ENCODE data around the gene ITGB2. TPM values are rescaled to one million over a fixed set of nuclear protein-coding genes. Genes with fewer than 3 reads are reported as not detected.
A peak's percentile ranks its signal among the peaks of the same experiment; 100 is the strongest.

ITGB2 gene
- total RNA-seq, 6 experiments from 2014 or later: 12.9 to 61.8 (median 36.6) TPM

- H3K4me3 ChIP-seq: no peak overlapping the region
- DNase-seq (peak in 1 of 3 donors; percentile 21), ATAC-seq (peak; percentile 7 to 36 (median 13))
- no peak overlapping the region for H3K27ac ChIP-seq
- H3K4me1 ChIP-seq: peaks cover 0 to 7% (median 2%) of the 10 kb centered on the region in 4 donors
- H3K27me3 ChIP-seq: no peaks in the 10 kb centered on the region
- 100% methylated on average over 2 of the region's 21 CpGs for WGBS (ENCODE audit: insufficient coverage, low coverage, low lambda C conversion rate, missing lambda C conversion rate)
- H3K36me3 ChIP-seq: no peaks in the 10 kb centered on the region
- TF ChIP-seq, protein P1, sequence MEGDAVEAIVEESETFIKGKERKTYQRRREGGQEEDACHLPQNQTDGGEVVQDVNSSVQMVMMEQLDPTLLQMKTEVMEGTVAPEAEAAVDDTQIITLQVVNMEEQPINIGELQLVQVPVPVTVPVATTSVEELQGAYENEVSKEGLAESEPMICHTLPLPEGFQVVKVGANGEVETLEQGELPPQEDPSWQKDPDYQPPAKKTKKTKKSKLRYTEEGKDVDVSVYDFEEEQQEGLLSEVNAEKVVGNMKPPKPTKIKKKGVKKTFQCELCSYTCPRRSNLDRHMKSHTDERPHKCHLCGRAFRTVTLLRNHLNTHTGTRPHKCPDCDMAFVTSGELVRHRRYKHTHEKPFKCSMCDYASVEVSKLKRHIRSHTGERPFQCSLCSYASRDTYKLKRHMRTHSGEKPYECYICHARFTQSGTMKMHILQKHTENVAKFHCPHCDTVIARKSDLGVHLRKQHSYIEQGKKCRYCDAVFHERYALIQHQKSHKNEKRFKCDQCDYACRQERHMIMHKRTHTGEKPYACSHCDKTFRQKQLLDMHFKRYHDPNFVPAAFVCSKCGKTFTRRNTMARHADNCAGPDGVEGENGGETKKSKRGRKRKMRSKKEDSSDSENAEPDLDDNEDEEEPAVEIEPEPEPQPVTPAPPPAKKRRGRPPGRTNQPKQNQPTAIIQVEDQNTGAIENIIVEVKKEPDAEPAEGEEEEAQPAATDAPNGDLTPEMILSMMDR (IDR thresholded peaks at IDR 0.05): no peak
- TF ChIP-seq POLR2A (IDR thresholded peaks at IDR 0.05): no peak
- no peaks in the 10 kb centered on the region for H3K9me3 ChIP-seq
- intact Hi-C loops (cut with DNase I): no loop called here
Measured at GRCh38 chr21:44897326-44898010, 23.2 kb downstream of the ITGB2 start.

GRCh38 chr21:44896561-44897286 lies 24.0 kb downstream of the ITGB2 start:
- no peak for ATAC-seq
- Histone ChIP-seq H3K9me3 (no peaks in the 10 kb centered on the region), H3K36me3 (no peaks in the 10 kb centered on the region), H3K4me1 (peaks cover 0 to 7% (median 2%) of the 10 kb centered on the region in 4 donors), H3K4me3 (no peak overlapping the region), H3K27ac (no peak overlapping the region), H3K27me3 (no peaks in the 10 kb centered on the region)
- intact Hi-C loops (cut with DNase I): no loop called here
- TF ChIP-seq, protein P1 (IDR thresholded peaks at IDR 0.05): no peak
- no peak for TF ChIP-seq POLR2A (IDR thresholded peaks at IDR 0.05)
- 69% methylated on average over 4 of the region's 25 CpGs for WGBS (ENCODE audit: insufficient coverage, low coverage, low lambda C conversion rate, missing lambda C conversion rate)
- DNase-seq: peak in 2 of 3 donors; percentile 24 to 57

DNA sequence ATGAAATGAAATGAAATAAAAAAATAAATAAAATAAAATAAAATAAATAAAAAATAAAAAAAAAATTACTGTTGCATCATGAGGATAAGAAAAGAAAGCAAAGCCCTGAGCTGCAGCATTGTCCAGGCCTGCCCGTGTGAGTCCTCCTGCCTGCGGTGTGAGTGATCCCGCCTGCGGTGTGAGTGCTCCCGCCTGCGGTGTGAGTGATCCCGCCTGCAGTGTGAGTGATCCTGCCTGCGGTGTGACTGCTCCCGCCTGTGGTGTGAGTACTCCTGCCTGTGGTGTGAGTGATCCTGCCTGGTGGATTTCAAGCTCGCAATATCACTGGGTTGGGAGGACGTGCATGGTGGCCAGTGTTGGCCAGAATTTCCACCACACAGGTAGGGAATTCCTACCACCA lies 24.8 kb downstream of the ITGB2 start:
- Histone ChIP-seq H3K36me3 (no peaks in the 10 kb centered on the region), H3K9me3 (no peaks in the 10 kb centered on the region), H3K27me3 (no peaks in the 10 kb centered on the region), H3K4me1 (peaks cover 0 to 7% (median 2%) of the 10 kb centered on the region in 4 donors), H3K27ac (no peak overlapping the region), H3K4me3 (no peak overlapping the region)
- DNase-seq (peak in 2 of 3 donors; percentile 16 to 48), ATAC-seq (no peak)
- TF ChIP-seq, protein P1 (IDR thresholded peaks at IDR 0.05): no peak
- no peak for TF ChIP-seq POLR2A (IDR thresholded peaks at IDR 0.05)
- no CpG with 5 or more reads among the region's 11 CpGs for WGBS (ENCODE audit: insufficient coverage, low coverage, low lambda C conversion rate, missing lambda C conversion rate)
- intact Hi-C loops (cut with DNase I): no loop called here

- H3K27ac ChIP-seq: no peak overlapping the region
- H3K9me3 ChIP-seq: no peaks in the 10 kb centered on the region
- no peaks in the 10 kb centered on the region for H3K36me3 ChIP-seq
- H3K4me3 ChIP-seq: no peak overlapping the region
- ATAC-seq: no peak
- H3K27me3 ChIP-seq: no peaks in the 10 kb centered on the region
- intact Hi-C loops (cut with DNase I): loop anchor here in 1 of 2 donors (5.0 kb wide), 1 partner anchor 38 kb away; no protein-coding TSS in a partner anchor
- TF ChIP-seq POLR2A (IDR thresholded peaks at IDR 0.05): no peak
- TF ChIP-seq, protein P1 (IDR thresholded peaks at IDR 0.05): no peak
- DNase-seq: peak in 2 of 3 donors; percentile 12 to 50
- WGBS (ENCODE audit: insufficient coverage, low coverage, low lambda C conversion rate, missing lambda C conversion rate): 83% methylated on average over 9 of the region's 19 CpGs
- peaks cover 0 to 7% (median 2%) of the 10 kb centered on the region in 4 donors for H3K4me1 ChIP-seq
Measured at GRCh38 chr21:44894687-44895302, 25.9 kb downstream of the ITGB2 start.
